ENCODE results near the gene ELF5.

ELF5 gene

DNA sequence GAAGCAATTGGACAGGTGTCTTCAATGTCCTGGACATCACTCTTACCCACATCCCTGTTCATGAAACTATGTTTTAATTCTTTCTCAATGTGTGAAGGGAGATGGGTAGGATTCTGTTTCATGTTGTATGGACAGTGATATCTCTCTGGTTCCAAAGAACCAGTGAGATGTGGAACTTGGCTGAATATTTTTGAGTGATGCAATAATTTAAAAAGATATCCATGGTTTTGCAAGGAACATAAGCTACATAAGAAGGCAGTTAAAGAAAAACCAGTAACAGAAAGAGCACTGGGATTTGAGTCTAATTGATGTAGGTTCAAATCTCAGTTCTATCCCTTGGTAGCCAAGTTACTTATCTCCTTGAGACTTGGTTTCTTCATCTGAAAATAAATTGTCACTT, 7.7 kb upstream of the ELF5 start:
- DNase-seq, result no peak

DNA sequence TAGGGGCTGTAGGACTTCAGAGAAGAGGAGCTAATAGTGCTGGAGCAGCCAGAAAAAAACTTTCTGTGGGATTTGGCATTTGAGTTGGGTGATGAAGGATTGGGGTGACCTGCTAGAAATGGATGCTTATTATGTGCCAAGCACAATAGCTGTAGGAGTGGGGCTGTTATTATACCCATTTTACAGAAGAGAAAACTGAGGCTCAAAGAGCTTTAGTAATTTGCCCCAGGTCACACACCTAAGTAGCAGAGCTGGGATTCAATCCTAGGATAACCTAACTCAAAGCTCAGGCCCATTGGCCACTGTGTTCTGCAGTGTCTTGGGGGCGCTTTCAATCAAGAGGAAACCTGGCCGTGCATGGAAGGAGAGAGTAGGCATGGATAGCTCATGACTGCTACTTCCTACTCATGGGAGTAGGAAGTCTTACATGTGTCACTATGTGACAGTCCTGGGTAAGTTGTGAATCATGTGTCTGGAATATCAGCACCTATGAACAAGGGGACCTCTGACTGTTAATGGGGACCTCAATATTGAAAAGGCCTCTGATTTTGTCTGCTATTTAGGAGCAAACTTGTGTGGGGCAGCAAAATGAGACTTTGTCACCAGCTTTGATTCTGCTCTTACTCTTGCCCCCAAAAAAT, 6.1 kb upstream of the ELF5 start:
- no peak for DNase-seq

DNA sequence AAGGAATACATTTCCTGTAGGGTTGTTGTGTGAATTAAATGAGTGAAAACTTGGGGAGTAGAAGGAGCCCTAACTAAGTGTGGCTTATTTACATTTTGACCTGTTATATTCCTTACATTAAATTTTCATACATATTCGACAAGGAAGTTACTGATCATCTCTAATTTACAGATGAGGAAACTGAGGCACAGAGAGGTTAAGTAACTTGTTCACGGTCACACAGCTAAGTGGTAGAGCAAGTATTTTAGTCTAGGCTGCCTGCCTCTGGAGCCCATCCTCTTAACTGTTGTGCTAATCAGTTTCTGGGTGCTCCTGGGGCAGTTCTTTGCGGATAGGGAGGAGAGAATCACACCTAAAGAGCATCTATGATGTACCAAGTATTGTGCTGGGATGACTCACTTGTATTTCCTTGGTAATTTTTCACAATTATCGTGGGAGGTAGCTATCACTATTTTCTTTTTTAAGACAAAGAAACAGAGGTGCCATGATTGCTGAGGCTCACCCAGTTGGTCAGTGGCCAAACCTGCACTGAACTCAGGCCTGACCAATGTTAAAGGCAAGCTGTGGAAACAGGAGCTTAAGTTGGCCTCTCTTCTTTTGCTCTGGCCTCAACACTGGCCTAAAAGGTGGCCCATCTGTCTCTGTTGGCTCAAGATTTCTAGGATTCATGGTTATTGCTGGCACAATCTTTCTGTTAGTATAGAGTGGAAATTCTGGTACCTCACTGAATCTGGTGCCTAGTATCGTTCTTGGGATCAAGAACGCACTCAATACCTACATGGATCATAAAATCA, 2.9 kb upstream of the ELF5 start:
- no peak for DNase-seq

DNA sequence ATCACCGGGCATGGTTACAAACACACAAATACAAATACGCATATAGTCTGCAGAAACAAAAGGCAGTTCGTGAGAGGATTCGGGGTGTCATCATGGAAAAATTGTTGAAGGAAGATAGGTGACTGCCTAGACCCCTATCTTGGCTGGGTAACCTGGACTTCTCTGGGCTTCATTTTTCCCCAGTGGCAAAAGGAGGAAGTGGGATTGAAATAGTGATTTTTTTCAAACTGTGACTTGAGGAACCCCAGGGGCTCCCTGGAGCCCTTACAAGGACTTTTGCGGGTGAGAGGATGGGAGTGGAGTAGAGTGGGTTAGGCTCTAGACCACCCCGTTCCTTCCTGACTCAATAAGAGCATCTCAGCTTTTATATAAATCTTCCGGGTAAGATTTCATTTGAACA, 1.0 kb upstream of the ELF5 start:
- DNase-seq, result no peak

DNA sequence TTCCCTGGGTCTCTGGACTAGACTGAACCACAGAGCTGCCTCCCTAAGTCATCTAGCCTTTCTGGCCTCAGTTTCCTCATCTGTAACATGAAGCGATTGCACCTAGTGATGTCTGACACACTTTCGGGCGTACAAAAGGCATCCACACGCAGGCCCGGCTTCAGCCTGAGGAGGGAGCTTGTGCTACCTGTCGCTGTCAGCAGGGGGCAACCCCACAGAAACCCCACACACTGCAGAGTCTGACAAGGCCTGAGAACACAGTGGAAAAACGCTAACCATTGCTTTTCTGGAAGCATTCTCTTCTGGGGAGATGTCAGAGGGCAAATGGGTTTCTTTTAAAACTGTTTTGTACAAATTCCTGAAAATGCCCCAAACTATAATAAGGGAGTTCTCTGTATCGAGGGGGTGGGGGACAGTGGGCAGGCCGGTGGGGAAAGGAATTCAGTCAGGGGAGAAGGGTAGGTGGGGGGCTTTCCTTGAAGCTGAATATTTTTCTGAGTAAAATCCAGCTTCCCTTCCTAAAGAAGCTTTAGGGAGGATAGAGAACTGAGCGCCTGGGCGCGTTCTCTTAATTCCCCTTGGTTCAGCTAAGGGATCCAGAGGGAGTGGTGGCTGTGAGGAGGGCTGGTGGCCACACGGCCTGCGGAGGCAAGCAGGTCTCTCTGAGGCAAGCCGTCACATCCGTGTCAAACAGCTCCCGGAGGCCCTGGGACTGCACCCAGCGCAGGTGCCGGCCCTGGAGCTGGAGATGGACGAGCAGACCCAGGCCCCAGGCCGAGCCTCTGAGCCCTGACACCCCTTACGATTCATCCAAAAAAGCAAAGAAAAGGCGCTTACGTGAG, 533 bp downstream of the ELF5 start:
- DNase-seq, result peak; percentile 3

DNA sequence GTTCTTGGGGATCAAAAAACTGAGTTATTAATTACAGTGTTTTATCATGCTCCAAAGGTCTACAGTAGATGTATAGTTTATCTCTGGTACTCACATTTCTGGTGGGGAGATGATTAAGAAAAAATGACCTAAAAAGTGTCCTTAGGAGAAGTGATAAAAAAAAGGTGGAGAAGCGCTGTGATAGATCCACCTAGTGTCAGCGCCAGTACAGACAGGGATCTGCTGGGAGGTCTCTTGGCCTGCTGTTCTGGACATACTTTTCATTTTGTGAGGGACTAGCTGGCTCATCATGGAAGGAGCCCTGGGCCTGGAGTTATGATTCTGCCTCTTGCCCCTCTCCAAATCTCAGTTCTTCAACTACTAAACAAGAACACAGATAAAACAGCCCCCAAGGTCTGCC, 2.9 kb downstream of the ELF5 start:
- no peak for DNase-seq

DNA sequence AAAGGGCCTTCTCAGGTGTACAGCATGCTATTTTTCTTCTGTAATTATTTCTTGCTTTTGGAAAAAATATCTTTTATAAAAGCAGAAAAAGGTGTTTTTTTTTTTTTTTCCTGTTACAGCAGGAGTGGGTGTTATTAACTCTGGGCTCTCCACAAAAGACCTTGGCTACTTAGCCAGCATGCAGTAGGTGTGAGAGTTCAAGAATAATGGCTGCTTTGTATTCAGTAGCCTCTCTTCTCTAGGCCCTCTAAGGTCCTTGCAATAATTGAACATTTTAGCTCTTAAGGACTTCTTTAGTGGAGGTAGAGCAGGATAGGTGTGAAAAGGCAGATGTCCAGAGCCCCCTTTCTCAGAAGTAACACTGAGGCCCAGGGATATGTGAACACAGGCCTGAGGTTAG, 3.4 kb downstream of the ELF5 start:
- no peak for DNase-seq

DNA sequence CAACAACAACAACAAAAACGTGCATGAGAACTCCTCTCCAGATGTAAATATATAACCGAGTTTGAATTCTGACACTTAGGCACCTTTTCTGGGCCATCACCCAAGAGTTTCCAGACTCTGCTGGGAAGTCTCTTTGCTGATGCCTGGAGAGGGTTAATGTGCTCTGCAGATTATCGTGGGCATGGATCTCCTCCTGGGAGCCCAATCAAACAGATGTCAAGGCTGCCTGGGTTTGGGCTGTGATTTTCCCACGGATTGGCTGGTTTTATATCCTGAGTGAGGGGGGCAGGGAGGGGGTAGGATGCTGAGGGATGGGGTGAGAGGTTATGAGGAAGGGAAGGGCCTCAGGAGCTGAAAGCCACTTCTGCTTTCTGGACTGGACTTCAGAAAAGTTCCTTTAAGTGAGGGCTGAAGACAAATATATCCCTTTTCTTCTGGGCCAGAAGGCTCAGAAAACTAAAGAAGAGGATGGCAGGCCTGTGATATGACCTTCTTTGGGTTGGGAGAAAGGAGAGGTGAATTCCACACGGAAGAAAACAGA, 4.2 kb downstream of the ELF5 start:
- no peak for DNase-seq

DNA sequence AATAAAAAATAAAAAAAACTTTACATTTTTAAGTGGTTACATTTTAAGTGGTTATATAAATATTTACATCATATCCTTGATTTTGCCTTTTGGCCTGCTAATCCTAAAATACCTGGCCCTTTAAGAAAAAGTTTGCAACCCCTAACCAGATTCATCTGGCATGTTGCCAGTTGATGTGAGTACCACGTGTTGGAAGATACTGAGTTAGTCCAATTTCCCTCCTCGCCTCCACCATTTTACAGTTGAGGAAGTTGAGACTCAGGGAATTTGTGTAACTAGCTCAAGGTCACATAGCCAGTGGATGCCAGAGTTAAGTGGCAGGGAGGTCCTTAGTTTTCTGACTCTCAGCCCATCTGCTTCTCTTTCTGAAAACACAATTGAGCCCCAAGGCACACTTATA, 5.1 kb downstream of the ELF5 start:
- no peak for DNase-seq

DNA sequence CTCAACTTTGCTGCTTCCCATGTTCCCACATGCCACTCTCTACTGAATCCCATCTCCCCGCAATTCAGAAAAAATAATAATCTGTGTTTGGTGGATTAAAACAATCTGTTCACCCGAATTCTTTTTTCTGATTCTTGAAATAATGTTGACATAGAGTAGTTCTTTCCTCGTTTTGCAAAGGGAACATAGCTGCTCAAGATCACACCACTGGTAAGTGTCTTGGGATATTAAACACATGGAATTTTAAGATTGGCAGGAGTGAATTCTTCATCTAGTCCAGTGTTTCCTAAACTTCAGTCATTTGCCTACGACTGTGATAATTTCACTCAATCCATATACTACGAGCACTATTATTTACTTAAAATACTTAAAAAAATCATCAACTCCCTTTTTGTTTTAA, 6.0 kb downstream of the ELF5 start:
- DNase-seq, result no peak

DNA sequence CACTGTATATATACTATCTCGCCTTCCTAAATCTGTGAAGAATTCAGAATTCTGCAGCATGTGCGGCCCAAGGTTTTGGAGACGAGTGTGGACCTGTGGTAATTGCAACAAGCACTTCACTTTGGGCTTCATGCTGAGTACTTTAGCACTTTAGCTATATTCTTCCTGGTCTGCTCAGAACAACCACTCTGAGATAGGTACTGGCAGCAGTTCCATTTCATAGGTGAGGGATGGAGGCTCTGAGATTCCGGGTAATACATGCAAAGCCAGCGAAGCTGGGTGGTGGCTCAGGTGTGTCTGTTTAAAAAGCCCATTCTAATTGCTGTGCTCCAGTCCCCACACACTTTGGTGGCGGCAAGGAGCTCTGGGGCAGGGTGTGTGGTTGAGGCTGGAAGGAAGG, 6.4 kb downstream of the ELF5 start:
- DNase-seq, result no peak

DNA sequence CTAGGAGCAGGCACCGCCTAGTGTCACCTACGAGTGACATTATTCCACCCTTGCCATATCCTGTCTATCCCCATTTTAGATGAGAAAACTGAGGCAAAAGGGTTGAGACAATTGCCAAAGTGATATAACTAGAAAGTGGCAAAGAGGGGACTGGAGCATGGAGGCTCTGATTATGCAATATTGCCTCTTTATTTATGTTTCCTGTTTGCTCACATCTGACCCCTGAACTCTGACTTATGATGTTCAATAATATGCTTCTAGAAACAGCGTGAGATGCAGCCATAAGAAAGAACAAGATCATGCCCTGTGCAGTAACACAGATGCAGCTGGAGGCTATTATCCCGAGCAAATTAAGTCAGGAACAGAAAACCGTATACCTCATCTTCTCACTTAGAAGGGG, 7.7 kb downstream of the ELF5 start:
- no peak for DNase-seq

DNA sequence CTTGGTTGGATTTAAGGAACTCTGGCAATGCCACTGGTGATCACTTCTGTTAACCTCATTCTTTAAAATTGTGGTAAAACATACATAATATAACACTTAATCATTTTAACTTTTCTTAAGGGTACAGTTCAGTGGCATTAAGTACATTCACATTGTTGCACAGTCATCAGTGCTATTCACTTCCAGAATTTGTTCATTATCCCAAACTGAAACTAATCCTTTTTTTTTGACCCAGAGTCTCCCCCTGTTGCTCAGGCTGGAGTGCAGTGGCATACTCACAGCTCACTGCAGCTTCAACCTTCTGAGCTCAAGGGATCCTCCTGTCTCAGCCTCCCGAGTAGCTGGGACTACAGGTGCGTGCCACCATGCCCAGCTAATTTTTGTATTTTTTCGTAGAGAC, 10.6 kb downstream of the ELF5 start:
- no peak for DNase-seq

DNA sequence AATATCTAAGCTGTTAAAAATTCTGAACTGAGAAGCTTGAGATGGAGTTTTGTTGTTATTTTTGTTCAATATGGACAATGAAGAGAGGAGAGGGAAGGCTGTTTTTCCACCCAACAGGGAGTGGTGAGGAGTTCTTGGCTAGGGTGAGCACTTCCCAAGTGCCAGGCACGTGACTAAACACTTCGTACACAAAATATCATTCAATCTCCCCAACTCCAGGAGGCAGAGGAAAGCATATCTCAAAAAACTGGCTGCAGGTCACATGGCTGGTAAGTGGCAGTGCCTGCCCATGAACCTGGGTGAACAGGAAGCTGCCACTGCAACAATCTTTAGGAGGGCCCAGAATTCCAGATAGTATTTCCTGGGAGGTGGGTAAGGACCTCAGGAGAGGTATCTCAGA, 11.6 kb downstream of the ELF5 start:
- DNase-seq, result no peak

DNA sequence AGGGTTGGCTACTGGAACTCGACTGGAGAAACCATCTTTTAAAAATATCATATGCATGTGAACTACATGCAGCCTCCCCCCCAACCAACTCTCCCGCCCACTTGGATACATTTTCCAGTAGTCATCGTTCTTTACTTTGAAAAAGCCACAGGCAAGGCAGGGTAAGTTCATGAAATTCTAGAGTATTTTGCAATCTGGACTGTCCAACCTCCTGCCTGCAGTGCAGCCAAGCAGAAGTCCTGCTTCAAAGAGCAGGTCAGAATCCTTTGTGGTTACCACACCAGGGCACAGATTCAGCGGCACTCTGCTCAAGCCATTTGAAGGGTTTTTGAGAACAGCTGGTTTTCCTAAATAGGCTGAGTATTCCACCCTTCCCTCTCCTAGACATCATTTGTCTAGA, 12.1 kb downstream of the ELF5 start:
- DNase-seq, result peak; percentile 37

DNA sequence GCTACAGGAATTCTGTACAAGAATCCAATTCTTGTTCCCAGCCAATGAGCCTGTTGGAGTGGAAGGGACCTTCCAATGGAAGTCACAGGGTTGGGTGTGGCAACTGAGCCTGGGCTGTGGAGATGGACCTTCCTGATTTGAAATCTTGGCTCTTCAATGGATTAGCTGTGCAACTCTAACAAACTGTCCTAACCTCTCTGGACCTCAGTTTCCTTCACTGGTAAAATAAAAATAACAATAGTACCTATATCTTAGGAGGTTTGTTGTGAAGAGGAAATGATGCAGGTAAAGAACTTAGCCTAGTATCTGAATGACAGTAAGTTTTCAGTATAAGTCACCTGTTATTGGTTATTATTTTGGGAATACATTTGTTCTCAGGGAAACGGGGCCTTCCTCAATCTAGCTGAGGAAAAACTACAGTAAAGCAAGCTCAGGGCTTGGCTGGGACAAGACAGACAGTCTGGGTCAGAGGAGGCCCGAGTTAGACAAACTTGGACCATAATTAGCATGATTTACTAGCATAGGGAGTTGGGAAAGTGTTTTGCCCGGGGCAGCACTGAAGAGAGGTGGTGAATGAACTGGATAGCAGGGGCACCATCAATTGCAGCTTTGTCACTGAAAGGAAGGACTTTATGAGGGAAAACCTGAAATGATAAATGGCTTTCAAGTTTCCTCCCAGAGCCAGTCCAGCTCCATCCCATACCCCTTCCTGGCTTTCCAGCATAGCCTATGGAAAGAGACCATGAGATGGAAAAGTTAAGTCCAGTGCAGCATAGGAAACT, 13.7 kb downstream of the ELF5 start:
- no peak for DNase-seq

DNA sequence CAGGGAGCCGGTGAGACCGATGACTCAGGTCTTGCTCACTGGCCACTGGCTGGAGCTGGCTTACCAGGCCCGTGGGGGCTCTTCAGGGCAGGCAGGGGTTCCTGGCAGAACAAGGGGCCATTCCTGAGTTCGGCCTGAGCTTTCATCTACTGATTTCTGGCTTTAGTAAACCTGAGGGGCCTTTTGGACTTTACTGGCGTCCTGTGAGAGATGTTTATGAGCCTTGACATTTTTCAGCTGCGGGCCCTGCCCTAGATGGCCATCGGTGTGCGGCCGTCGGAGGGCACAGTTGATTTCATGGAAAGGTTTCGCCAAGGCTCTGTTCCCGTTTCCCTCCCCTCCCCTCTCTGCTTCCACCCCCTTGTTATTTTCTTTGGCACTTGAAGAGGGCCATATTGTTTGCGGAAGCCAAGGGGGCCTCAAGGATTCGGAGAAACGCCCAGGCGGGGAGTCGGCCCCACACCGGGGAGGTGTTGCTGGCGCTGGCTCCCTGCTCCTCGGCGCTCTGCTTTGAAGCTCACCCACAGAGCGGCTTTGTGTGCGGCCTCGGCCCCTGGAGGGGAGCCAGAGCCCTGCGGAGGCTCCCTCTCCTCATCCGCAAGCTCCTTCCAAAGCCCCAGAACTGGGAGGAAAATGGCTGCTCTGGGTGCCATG, 17.7 kb downstream of the ELF5 start:
- no peak for DNase-seq

DNA sequence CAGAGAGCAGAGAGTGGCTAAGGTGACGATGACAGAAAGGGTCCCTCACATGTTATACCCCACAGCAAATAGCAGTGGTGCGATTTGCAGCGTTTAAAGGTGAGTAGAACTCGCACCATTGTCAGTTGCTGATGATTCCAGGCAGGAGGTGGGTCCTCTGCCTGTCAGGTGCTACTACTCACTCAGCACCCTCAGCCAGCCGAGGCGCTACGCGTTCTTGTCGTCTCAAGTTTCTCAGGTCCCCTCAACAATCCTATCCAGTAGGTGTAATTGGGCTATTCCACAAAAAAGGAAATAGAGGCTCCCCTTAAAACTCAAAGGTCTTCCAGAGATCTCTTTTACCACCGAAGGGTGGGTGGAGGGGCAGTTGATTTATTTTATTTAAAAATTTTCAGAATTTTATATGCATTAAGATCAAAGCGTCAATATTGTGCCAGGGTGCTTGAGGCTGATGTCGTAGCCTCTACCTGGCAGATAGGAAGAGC, 18.3 kb downstream of the ELF5 start:
- no peak for DNase-seq

DNA sequence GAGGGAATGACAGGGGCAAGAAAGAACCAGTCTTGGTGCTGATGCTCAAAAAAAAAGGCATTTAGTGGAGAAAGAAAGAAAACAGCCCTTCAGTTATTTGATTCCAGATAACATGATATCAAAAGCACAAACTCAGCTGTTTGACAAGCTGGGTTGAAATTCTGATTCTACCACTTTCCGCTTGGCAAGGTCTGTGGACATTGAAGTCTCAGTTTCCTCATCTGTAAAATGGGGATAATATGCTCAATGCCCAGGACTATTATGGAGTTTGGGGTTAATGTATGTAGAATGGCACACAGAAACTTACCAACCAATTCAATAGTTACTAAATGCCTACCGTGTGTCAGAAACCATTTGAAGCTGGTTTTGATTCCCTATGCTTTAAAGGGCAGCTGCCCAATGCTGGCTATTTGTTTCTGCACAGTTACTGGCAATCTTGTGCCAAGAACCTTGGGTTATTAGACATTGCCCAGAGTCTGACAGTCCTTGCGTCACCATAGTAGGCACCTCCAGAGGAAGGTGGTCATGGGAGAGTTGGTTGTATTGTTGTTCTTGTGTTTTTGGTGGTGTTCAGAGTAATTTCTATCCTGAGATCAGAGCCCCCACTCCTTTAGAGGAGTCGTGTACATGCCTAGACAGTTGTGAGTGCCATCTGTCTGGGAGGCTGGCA, 19.5 kb downstream of the ELF5 start:
- no peak for DNase-seq

DNA sequence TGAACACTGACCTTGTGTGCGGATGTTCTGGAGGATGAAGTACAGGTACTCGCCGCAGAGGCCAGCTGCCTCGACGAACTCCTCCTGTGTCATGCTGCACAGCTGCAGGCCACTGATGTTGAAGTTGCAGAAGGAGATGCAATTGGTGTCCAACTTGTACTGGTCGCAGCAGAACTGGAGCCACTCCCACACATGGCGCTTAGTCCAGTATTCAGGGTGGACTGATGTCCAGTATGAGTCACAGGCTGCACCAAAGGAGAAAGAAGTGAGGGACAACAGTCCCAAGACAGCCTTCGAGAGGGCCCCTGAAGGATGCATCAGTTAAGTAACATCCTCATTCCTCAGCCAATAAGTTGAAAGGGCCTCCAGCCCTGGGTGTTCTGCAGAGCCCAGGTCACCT, 20.1 kb downstream of the ELF5 start:
- DNase-seq, result no peak

DNA sequence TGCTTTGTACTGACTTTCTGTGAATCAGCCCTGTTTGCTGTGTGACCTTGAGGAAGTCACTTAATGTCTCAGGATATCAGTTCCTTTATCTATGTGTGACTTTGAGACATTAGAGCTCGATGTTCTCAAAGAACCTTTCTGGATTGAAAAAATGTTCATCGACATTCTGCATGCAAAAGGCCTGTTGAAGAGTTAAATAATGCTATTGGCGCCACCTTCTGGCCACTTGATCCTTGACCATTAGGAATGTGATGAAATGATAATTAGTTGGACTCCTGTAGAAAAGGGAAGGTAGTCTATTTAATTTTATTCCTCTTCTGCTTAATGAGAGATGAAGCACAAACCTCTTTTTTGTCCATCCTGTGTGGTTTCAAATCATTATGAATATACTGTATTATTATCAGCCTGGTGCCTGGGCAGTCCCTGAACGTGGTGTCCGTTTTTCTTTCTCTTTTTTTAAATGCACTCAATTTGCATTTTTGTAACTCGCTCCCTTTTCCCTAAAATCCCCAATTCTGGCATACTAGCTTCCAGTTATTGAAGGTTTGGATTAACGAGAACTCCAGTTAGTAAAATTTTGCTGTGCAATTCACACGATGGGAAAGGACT, 20.7 kb downstream of the ELF5 start:
- DNase-seq, result no peak
